ENCODE data around the gene TMEM151B. TPM values are rescaled to one million over a fixed set of nuclear protein-coding genes. Genes with fewer than 3 reads are reported as not detected.
A peak's percentile ranks its signal among the peaks of the same experiment; 100 is the strongest.

The TMEM151B gene
- total and polyA plus RNA-seq, 9 of the 15 experiments (the other 6 are each of a cell fraction or from before 2014, with no cell fraction given): not detected

- TF ChIP-seq ZNF639 (CRISPR knock-in tag; conservative IDR thresholded peaks at IDR 0.05 in 1 of 2, IDR thresholded peaks at IDR 0.05 in 1 of 2) (no peak), ZNF232 (CRISPR knock-in tag; IDR thresholded peaks at IDR 0.05) (peak; percentile 74), ZBED1 (IDR thresholded peaks at IDR 0.05) (no peak), ZBTB34 (CRISPR knock-in tag; IDR thresholded peaks at IDR 0.05) (no peak), ZNF184 (CRISPR knock-in tag; IDR thresholded peaks at IDR 0.05) (no peak), STAT5B (CRISPR knock-in tag; IDR thresholded peaks at IDR 0.05) (no peak), PHF20 (IDR thresholded peaks at IDR 0.05; ENCODE audit: partially characterized antibody) (peak; percentile 26), NR1H2 (CRISPR knock-in tag; IDR thresholded peaks at IDR 0.05) (no peak), ARID3B (CRISPR knock-in tag; IDR thresholded peaks at IDR 0.05; ENCODE audit: borderline replicate concordance) (no peak), PRMT5 (CRISPR knock-in tag; IDR thresholded peaks at IDR 0.05) (no peak), EZH2 (IDR thresholded peaks at IDR 0.05; ENCODE audit: borderline replicate concordance, low read depth, low read length) (no peak), SRSF3 (IDR thresholded peaks at IDR 0.05; ENCODE audit: insufficient read depth, low read length) (no peak), U2AF2 (optimal IDR thresholded peaks at IDR 0.05; ENCODE audit: low read depth, low read length) (no peak), POU5F1 (IDR thresholded peaks at IDR 0.05; ENCODE audit: borderline replicate concordance, low read depth, low read length, partially characterized antibody) (no peak), UBTF (IDR thresholded peaks at IDR 0.05; ENCODE audit: borderline replicate concordance in 1 of 2, low read depth in 2 of 2, low read length in 2 of 2) (peak in 1 of 2 experiments; percentile 70; a peak in 1 of 4 replicates), XRCC3 (IDR thresholded peaks at IDR 0.05) (no peak), ESRRB (CRISPR knock-in tag; IDR thresholded peaks at IDR 0.05; ENCODE audit: borderline replicate concordance) (no peak), ERF (CRISPR knock-in tag; IDR thresholded peaks at IDR 0.05) (no peak), POLR2AphosphoS5 (IDR thresholded peaks at IDR 0.05; ENCODE audit: control insufficient read depth, insufficient read depth, low read depth, low read length) (peak; percentile 45; the same call in 1 of the 2 replicates), ZNF77 (CRISPR knock-in tag; IDR thresholded peaks at IDR 0.05) (no peak), FOXJ3 (CRISPR knock-in tag; IDR thresholded peaks at IDR 0.05) (no peak), RBM22 (IDR thresholded peaks at IDR 0.05; ENCODE audit: low read depth, low read length, poor library complexity, severe bottlenecking) (no peak)
Measured at GRCh38 chr6:44223319-44224028, 46.8 kb upstream of the TMEM151B start, which contains the start of gene SLC29A1 (continued).

Measured in K562 (cell line).